HG02642 (cell line): ENCODE data around the gene PRDM10.
"Not testable (repeated sequence)": the region's sequence is repeated elsewhere in the genome, so short reads cannot be mapped to it uniquely, and the experiment has no call there.

Experiments
- ATAC-seq: cut with Tn5 transposase; IDR thresholded peaks from one replicate; pipeline ENCODE4 v1.9.1; 2021; ENCODE audit warnings: mild to moderate bottlenecking; ENCODE audit not compliant: unreplicated experiment, poor library complexity

Gene PRDM10

DNA sequence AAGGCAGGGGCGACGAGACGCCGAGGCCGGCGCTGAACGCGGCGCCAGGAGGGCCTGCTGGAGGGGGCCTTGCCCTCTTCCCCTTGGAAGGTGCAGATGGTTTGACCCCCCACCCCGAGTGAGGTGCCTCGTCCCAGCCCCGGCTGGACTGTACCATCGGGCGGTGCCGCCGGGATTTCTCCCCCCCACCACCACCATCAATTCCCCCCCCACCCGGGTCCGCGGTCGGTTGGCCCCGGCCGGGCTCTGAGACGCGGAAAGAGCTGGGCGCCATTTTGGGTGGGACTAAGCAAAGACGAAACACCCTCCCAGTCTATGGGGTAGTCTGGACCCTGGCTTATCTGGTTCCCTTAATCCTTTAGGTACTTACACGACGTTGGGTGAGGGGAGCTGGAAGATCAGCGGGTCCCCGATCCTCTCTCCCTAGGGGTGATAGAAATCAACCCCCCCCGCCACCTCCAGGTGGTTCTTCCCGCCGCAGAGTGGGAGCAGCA, at the start of gene PRDM10:
TSS of gene PRDM10 (minus strand) at position 484 of the 494 bp plus-strand sequence. CDS start 41,871 bp downstream, outside the sequence.
- ATAC-seq, result peak; percentile 48

DNA sequence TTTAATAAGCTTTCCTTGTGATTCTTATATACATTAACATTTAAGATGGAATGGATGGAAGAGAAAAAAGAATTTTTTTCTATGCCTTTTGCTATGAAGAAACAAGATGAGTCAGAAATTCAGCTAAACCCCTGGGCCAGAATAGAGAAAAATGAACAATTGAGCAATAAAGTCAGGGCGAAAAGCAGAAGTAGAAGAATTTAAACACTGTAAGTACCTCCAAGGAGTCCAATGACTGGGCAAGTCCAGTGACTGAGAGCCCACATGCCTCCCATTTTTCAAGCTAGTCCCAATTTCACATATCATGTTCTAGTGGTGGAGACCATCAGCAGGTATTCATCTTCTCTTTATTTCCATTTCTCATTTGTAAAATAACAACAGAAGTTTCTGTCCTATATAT, 48.4 kb upstream of the PRDM10 start:
- ATAC-seq, result no peak

DNA sequence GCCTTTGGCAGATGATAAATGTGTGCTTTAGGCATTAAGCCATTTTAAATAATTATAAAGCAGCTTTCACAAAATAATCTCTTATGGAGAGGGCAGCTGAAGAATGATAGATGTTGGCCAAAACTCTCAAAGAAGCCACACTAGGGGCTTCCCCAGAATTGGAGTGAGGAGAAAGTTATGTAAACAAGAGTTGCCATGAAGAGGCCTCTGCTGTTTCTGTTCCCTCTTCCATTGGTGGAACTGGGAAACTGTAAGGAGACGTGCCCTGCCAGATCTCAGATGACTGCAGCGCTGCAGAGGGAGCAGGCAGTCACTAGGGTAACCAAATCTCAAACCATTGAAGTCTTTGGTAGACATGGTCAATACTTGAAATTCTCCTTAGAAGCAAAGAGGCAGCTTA, 47.6 kb upstream of the PRDM10 start:
- ATAC-seq, result no peak

DNA sequence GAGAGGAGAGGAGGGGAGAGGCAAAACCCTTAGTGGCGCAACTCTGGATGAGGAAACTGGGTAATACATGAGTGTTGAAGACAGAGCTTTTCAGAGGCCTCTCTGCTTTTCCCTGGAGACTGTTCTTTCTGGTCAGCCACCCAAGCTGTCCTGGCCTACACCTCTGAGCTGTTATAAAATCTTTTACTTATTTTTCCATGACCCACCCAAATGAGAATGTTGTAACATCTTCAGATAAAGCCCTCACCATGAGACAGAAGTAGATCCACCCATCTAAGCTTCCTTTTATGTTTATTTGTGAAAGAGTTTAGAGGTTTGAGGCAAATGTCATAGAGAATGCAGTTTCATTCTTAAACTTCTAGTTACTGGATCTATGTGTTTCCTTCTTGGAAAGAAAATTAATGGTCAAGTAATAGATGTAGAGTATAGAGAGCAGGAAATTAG, 46.7 kb upstream of the PRDM10 start:
- no peak for ATAC-seq

DNA sequence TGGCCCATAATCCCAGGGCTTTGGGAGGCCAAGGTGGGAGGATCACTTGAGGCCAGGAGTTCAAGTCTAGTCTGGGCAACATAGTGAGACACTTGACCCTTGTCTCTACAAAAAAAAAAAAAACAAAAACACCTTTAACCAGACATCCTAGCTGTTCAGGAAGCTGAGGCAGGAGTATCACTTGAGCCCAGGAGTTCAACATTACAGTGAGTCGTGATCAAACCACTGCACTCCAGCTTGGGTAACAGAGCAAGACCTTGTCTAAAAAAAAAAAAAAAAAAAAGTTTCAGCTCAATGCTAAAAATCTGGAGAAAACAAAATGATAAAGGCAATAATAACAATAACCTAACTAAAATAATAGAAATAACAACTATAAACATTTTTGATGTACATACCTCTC, 44.5 kb upstream of the PRDM10 start:
- ATAC-seq, result no peak

- no peak for ATAC-seq
Observed at GRCh38 chr11:130043575-130043974, 40.9 kb upstream of the PRDM10 start.

DNA sequence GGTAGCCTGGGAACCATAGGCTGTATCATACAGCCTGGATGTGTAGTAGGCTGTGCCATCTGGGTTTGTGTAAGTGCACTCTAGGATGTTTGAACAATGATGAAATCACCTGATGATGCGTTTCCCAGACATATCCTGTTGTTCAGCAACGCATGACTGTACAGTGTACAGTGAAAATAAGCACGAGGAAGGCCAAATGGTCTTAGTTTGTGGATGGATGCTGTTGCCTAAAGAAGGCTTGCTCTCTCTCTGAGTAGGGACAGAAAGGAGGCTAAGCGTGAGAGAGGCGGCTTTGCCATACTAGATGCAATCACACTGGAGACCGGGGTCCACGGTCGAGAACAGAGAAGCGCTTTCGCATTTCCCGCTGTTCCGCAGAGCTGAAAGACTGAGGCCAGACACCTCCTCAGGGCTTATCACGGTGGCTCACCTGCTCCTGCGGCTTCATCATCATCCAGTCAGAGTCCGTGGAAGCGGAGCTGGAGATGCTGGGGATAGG, 39.5 kb upstream of the PRDM10 start:
- no peak for ATAC-seq

DNA sequence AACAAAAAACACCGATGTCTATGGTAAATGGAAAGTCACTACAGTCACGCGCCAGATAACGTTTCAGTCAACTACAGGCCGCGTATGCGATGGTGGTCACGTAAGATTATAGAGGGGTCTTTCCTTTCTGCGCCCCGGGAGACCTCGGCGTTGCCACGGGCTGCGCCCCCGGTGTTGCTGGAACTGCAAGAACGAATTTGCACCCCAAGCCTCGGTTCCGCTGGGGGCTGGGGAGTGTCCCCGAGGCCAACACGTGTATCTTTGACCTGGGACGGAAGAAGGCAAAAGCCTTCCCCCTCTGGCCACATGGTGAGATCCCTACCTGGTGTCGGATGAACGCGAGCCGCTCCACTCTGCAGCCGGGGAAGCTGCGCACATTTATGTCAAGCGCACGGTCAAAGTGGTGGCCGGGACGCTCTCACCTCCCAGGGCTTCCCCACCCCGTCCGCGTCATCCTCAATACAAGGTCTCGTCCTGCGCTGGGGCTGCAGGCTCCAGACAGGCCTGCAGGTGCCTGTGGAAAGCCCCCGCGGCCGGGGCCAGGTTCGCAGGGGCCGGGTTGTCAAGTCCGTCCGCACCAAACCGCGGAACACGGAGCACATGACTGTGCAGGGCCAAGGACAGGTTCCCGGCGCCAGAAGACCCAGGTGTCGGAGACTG, 37.8 kb upstream of the PRDM10 start:
- ATAC-seq, result no peak

GRCh38 chr11:130037881-130038585, 35.4 kb upstream of the PRDM10 start:
- no peak for ATAC-seq

DNA sequence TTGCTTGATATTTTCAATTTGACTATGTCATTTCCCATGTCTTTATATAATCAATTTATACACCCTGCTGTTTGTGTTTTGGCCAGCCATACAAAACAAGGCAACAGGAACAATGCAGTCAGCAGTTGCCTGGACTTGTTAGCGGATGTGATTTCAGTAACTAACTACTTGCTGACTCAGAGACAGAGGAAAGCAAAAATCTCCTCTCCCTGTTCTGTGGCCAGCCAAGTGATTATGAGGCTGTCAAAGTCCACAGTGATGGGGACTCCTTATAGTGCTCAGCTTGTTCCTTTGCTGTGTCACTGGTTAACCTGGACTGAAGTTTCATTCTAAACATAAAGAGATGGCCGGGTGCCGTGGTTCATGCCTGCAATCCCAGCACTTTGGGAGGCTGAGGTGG, 34.4 kb upstream of the PRDM10 start:
- no peak for ATAC-seq

DNA sequence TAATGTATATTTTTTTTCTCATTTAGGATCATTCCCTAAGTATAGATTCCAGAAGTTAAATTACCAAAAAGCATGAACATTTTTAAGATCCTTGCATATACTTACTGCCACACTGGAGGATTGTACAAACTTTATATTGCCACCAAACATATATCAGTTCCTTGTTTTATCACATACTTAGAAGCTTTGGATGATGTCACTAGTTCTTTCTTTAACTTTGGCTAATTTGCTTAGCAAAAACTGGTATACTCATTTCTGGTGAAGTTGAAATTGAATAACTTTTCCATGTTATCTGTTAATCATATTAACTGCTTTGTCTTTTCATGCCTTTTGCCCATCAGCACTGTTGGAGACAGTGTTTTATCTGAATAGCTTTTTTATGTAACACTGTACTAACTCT, 31.6 kb upstream of the PRDM10 start:
- ATAC-seq, result no peak

- ATAC-seq, result no peak
Observed at GRCh38 chr11:130032931-130033330, 30.3 kb upstream of the PRDM10 start.

DNA sequence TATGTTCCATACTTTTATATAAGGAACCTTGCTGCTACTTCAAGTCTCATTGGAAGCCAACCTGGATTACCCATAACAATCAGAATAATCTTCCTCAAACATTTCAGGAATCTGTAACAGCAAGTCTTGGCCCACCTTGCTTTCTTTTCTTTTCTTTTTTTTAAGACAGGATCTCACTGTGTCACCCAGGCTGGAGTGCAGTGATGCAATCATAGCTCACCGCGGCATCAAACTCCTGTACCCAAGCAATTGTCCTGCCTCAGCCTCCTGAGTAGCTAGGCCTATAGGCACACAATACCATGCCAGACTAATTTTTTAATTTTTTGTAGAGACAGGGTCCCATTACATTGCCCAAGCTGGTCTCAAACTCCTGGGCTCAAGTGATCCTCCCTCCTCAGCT, 29.3 kb upstream of the PRDM10 start:
- no peak for ATAC-seq

GRCh38 chr11:130031056-130031455, 28.4 kb upstream of the PRDM10 start:
- ATAC-seq, result no peak

DNA sequence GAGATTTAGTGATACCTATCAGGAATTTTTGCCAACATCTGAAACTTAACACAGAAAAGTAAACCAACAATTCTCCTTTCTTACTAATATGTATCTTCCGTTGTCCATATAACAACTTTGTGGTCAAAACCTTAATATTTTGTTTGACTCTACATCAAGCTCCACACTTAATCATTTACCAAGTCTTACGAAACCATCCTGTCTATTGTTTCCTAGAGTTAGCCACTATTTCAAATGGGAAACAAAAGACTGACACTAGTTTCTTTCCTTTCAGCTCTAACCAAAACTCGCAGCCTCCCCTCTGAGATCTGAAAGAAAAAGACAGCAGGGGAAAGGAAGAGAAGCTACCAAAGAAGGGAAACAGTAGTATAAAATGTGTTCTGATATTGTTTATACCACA, 26.5 kb upstream of the PRDM10 start:
- no peak for ATAC-seq

- ATAC-seq, result no peak
Observed at GRCh38 chr11:130025371-130025770, 22.7 kb upstream of the PRDM10 start.

DNA sequence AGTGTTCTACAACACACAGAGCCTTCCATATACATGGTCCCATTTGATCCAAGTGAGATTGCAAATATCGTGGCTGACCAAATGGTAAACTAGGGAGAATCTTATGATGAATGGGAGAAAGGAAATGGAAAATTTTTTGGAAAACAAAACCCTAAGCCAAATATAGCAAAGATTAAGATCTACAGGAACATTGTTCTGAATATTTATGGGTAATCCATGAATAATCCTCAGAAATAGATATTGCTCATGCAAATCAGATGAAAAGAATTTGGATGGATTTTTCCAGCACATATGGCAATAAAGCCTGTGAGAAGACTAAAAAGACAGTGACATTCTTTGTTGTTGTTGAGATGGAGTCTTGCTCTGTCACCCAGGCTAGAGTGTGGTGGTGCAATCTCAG, 21.7 kb upstream of the PRDM10 start:
- ATAC-seq, result no peak

GRCh38 chr11:130023204-130023603, 20.6 kb upstream of the PRDM10 start:
- ATAC-seq, result peak; percentile 95

DNA sequence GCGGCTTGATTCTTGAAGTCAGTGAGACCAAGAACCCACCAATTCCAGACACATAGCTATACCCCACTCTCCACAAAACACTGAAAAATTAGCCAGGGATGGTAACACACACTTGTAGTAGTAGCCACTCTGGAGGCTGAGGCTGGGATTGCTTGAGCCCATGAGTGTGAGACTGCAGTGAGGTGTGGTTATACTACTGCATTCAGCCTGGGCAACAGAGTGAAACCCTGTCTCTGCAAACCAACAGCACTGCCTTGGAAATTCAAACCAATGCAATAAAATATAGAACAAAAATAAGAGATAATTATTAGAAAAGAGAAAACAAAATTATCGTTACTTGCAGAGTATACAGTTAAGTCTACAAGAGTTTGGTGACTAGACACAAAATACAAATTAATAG, 20.2 kb upstream of the PRDM10 start:
- peak; percentile 21 for ATAC-seq

DNA sequence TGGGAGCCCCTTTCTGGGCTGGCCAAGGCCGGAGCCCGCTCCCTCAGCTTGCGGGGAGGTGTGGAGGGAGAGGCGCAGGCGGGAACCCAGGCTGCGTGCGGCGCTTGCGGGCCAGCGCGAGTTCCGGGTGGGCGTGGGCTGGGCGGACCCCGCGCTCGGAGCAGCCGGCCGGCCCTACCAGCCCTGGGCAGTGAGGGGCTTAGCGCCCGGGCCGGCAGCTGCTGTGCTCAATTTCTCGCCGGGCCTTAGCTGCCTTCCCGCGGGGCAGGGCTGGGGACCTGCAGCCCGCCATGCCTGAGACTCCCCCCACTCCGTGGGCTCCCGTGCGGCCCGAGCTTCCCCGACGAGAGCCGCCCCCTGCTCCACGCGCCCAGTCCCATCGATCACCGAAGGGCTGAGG, 19.0 kb upstream of the PRDM10 start:
- ATAC-seq, result not testable (repeated sequence)

- ATAC-seq, result no peak
Observed at GRCh38 chr11:130020323-130020722, 17.7 kb upstream of the PRDM10 start.

DNA sequence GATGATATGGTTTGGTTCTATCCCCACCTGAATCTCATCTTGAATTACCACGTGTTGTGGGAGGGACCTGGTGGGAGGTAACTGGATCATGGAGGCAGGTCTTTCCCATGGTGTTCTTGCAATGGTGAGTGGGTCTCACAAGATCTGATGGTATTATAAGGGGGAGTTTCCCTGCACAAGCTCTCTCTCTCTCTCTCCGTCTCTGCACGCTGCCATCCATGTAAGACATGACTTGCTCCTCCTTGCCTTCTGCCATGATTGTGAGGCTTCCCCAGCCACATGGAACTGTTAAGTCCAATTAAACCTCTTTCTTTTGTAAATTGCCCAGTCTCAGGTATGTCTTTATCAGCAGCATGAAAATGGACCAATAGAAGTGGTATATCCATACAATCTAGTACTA, 13.2 kb upstream of the PRDM10 start:
- ATAC-seq, result not testable (repeated sequence)
